T-helper 9 cell (primary cell): ENCODE measurements around the gene CCDC142.
"Not testable (repeated sequence)": the region's sequence is repeated elsewhere in the genome, so short reads cannot be mapped to it uniquely, and the experiment has no call there.

Source experiments
- DNase-seq: peaks from one replicate; pipeline ENCODE4 v3.0.0-alpha.2; 2020

CCDC142 gene

GRCh38 chr2:74497777-74498499, 15.1 kb upstream of the CCDC142 start:
- no peak for DNase-seq

DNA sequence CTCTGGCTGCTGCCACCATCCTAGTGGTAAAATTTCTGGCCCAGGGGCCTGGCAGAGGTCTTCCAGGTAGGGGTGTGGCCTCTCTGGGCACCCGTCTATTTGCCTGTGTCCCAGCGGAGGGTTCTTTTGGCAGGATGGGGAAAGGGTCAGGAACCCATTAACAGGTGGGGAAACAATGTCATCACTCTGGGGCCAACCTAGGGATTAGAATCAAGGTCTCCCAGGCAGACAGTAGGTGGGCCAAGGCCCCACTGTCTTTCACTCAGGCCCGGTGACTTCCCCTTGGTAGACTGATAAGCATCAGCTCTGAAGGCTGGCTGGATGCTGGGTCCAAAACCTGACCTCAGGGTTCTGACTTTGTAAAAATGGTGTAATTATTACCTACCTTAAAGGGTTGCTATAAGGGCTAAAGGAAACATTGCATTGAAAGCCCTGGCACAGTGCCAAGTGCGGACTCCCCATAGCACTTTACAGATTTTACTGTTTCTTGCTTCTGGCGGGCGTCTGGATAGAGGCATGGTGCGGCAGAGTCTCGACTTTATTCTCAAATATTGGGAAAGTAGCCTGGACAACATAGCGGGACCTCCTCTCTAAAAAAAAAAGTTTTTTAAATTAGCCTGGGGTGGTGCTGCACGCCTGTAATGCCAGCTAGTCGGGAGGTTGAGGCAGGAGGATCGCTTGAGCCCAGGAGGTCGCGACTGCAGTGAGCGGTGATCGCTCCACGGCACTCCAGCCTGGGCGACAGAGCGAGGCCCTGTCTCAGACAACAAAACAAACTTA, 14.4 kb upstream of the CCDC142 start:
- no peak for DNase-seq

- DNase-seq: no peak
These were observed 12.6 kb upstream of the CCDC142 start for GRCh38 chr2:74495440-74495839.

- no peak for DNase-seq
These were observed 10.7 kb upstream of the CCDC142 start for GRCh38 chr2:74493546-74493945.

- no peak for DNase-seq
These were observed 9.1 kb upstream of the CCDC142 start for GRCh38 chr2:74491648-74492544.

GRCh38 chr2:74489906-74490305, 7.1 kb upstream of the CCDC142 start:
- no peak for DNase-seq

DNA sequence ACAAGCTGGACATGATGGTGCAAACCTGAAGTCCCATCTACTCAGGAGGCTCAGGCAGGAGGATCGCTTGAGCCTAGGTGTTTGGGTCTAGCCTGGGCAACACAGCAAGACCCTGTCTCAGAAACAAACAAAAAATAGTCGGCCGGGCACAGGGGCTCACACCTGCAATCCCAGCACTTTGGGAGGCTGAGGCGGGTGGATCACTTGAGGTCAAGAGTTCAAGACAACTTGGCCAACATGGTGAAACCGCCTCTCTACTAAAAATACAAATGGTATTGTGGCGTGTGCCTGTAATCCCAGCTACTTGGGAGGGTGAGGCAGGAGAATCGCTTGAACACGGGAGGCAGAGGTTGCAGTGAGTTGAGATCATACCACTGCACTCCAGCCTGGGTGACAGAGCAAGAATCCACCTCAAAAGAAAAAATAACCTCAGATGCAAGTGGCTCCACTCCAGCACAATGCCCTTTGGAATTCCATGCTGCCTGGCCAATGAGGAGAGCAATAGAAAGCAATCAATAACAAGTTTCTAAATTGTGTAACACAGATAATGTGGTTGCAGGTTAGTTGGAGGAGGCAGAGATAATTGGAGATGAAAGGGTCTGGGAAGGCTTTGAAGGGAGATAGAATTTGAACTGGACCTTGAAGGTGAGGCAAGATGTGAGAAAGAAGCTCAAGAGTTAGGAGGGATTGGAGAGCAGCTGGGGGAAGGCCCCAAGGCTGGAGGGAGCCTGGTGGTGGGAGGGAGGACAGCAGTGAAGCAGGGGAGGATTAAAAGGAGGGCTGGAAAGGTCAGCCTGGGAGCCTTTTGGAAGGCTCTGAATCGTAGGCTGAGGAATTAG, 6.1 kb upstream of the CCDC142 start:
- no peak for DNase-seq

DNA sequence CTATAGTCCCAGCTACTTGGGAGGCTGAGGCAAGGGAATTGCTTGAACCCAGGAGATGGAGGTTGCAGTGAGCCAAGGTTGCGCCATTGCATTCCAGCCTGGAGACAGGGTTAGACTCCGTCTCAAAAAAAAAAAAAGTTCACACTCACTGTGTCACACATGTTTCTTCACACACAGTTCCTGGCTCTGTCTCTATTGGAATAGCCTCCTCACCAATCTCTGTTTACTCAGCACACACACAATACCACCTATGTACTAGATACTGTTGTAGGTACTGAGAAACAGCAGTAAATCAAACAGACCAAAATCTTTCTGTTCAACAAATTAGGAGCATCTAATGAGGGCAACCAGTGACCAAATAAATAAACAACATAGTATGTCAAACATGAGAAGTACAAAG, 3.3 kb upstream of the CCDC142 start:
- no peak for DNase-seq

DNA sequence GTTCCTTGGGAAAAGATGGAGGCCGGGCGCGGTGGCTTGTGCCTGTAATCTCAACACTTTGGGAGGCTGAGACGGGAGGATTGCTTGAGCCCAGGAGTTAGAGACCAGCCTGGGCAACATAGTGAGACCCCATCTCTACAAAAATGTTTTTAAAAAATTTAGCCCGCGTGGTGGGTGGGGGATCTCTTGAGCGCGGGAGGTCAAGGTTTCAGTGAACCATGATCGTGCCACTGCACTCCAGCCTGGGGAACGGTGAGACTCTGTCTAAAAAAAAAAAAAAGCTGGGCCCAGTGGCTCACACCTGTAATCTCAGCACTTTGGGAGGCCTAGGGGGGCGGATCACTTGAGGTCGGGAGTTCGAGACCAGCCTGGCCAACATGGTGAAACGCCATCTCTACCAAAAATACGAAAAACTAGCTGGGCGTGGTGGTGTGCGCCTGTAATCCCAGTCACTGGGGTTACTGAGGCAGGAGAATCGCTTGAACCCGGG, 922 bp upstream of the CCDC142 start:
- not testable (repeated sequence) for DNase-seq

- no peak for DNase-seq
These were observed 617 bp downstream of the CCDC142 start for GRCh38 chr2:74481961-74482800.

DNA sequence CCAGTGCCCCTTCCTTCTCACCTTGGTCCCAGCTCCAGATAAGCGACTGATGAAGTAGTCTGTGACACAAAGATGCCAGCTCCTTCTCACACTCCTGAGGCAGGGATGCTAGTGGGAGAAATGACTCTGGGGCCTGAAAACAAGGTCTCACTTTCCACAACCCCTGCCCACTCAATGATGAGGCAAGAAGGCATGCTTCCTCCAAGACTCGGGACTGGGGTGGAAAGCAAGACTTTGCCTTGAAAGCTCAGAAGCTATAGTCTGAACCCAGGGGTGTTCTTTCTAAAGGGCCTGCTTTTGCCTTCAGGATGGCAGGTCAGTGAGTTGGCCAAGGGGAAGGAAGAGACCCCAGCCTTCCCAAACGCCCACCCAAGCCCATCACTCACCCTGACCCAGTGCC, 1.4 kb downstream of the CCDC142 start:
- no peak for DNase-seq

DNA sequence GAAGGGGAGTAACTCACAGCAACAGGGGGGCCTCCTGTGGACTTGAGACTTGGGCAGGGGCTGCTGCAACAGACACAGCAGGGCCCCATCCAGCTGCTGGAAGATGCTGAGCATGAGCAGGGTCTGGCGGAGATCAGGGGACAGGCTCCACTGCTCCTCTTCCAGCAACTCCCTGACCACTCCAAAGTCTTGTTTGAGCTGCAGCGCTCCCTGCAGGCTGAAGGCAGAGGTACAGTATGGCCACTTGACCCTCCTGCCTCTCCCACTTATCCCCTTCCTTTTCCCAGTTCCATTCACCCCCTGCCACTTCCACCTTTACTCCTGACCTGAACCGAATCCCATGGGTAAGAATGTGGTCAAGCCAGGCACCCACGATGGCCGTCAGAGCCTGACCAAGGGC, 7.9 kb downstream of the CCDC142 start:
- no peak for DNase-seq

- DNase-seq: no peak
These were observed 8.3 kb downstream of the CCDC142 start for GRCh38 chr2:74474481-74474880.

GRCh38 chr2:74472945-74473258, 9.9 kb downstream of the CCDC142 start:
- DNase-seq: no peak

DNA sequence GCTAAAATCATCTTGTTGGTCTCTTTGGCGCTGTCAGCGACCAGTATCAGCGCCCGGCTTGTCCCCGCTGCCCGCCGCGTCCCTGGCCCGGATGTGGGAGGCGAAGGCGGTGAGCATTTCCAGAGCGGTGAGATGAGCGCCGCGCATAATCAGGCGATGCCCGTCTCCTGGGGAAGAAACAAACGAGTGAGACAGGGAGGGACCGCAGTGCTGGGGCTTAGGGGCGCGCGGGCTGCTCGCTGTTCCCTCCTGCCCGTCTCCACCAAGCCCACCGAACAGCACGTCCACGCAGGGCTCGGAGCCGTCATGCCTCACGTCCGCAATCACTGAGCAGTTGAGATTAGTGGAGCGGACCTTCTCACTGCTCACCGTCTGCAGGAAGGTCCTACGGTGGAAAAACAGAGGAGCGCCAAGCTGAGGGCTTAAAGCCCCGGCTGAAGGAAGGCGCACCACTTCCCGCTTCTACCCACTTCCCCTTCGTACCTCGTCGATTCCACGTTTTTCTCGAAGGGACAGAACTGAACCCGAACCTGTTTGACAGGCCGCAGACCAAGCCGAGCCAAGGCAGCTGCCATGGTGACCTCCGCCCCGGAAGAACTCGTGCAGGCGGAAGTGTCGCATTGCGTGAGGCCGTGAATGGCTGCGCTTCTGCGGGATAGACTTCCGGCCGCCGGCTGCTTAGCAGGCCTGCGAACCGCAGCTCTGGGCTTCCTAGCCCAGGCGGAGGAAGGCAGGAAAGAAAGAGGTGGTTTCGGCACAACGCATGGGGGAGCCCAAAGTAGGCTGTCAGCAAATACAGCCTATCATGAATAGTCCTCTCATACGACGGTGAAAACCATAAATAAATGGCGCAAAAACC, 10.5 kb downstream of the CCDC142 start, which contains the start of gene MRPL53:
Gene MRPL53, minus strand, starts transcription at position 595 of the 859 bp plus-strand sequence. Its CDS starts 20 bp downstream, at position 575.
- DNase-seq: peak; percentile 99

DNA sequence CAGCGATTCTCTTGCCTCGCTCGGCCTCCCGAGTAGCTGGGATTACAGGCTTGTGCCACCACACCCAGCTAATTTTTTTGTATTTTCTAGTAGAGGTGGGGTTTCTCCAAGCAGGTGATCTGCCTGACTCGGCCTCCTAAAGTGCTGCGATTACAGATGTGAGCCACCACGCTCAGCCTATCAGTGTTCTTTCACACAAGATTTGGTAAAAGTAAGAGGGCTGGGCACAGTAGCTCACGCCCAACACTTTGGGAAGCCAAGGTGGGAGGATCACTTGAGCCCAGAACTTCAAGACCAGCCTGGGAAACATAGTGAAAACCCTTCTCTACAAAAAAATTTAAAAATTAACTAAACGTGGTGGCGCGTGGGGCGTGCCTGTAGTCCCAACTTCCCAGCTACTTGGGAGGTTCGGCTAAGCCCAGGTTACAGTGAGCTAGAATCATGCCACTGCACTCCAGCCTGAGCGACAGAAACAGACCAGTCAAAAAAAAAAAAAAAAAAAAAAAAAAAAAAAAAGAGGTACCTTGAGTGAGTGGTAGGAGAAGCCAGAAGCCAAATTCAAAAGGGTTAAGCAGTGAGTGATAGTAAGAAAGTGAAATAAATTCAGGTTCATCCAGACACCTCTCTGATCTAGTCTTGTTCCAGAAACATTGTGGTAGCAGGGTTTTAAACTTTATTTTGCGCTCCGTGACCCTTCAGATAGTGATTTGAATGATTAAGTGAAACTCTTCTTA, 11.3 kb downstream of the CCDC142 start:
- no peak for DNase-seq

DNA sequence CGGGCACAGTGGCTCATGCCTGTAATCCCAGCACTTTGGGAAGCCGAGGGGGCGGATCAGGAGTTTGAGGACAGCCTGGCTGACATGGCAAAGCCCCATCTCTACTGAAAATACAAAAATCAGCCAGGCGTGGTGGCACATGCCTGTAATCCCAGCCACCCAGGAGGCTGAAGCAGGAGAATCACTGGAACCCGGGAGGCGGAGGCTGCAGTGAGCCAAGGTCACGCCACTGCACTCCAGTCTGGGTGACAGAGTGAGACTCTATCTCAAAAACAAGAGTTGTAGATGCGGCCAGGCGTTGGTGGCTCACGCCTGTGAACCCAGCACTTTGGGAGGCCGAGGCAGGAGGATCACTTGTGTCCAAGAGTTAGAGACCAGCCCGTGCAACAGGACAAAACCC, 12.1 kb downstream of the CCDC142 start:
- not testable (repeated sequence) for DNase-seq

- no peak for DNase-seq
These were observed 18.4 kb downstream of the CCDC142 start for GRCh38 chr2:74464406-74464805.

GRCh38 chr2:74462786-74463105, 20.1 kb downstream of the CCDC142 start:
- DNase-seq: no peak
